NCI-H446 treated with DMSO at 0.1 percent for 48 hours (cell line): Measurements from ENCODE around the gene KCNJ10.
A peak's percentile ranks its signal among the peaks of the same experiment; 100 is the strongest.

ENCODE experiments used
- DNase-seq: peaks from one replicate; lab custom pipeline; 2025; lab: John Stamatoyannopoulos, UW

Gene KCNJ10

DNA sequence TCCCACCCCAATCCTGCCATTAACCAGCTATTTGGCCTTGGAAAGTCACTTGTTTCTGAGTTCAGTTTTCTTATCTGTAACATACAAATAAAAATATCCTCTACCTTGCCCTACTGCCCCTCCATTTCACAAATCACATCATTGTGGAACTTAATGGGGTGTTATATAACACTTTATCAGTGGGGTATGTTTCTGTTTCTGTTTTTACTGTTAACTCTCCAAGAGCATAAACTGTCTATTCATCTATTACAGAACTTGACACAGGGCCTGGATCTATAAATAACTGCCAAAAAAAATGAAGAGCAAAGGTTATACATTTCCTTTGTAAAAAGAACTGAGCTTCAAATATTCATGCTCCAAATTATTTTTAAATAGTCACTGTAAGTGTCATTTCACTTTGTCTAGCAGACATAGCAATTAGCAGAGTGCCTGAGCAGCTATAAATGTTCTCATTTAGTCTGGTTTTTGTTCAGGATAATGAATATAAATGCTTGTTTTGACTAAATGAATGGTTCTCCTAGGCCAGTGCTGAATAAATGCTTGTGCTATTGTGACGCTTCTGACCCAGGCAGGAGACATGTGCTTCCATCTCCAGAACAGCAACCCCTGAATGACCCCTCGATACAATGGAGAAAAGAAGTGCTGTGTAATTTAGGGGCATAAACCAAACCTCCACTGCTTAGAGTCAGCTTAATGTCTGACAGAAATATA, 45.6 kb downstream of the KCNJ10 start:
- DNase-seq = no peak

DNA sequence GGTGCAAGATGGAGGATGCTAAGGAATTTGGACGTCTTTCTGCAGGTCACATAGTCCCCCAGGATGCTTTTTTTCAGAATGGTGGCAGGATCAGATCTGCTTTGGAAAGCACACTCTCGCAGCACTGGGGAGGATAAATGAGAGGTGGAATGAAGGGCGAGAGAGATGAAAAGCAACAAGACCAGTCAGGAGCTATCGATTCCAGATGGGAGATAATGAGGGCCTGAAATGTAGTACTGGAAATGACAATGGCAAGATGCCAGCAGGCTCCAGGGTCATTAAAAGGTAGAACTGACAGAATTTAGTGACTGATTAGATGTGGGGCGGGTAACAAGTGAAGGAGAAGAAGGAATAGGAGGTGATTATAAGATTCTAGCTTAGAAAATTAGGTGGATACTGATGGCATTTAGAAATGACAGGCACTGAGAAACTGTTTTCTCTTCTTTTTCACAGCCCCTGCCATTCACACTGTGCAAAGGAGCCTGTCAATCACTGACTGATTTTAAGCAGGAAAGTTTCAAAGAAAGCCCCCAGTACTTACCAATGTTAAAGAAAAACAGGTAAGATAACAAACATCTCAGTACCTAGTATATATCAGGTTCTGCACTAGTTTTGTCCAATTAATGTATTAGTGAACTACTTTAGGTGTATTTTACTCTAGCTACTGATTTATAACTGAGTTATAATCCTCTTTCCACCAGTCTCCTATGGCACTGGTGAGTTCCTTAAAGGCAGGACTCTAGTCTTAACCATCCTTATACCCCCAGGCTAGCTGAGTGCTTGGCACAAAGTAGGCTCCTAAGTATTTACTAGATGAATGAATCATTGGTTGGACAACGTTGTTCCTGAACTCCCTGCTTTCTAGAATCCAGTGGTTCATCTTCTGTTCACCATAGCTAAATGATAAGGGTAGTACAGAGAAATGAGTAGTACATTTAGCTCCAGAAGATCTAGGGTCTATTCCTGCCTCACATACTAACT, 47.3 kb downstream of the KCNJ10 start:
- DNase-seq = no peak

DNA sequence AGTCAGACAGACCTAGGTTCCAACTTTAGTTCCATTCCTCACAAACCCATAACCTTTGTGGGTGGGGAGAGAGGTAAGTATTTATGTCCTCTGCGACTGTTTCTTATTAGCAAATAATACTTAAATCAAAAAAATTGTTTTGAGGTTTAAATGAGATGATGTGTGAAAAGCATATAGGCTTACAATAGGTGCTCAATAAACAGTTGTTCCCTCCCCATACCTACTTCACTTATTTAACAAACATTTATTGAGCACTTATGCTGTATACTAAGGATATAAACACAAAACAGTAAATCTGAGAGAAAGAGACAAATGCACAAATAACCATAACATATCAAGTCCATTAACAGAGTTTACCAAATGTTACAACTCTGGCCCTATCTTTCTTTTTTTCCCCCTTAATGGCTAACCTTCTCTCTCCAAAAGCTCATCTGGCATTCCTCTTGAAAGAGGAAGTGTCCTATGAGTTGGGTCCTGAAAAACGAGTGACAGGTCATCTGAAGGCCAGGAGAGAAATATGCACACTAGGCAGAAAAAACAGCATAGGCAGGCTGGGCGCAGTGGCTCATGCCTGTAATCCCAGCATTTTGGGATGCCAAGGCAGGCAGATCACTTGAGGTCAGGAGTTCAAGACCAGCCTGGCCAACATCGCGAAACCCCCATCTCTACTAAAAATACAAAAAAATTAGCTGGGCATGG, 48.4 kb downstream of the KCNJ10 start:
- no peak for DNase-seq

DNA sequence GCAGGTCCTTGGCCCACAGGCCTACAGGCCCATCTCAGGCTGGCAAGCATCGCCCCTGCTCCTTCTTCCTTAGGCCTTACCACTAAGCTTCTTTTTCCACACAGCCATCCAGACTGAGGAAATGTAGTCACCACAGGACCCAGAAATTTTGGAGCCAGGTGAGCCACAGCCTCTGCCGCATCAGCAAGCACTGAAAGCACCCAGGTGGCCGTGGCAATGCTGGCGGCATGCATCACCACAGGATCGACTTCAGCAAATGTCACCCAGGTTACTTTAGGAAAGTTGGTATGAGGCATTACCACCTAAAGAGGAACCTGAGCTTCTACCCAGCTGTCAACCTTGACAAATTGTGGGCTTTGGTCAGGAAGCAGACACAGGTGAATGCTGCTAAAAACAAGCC, 49.8 kb downstream of the KCNJ10 start:
- DNase-seq = no peak

DNA sequence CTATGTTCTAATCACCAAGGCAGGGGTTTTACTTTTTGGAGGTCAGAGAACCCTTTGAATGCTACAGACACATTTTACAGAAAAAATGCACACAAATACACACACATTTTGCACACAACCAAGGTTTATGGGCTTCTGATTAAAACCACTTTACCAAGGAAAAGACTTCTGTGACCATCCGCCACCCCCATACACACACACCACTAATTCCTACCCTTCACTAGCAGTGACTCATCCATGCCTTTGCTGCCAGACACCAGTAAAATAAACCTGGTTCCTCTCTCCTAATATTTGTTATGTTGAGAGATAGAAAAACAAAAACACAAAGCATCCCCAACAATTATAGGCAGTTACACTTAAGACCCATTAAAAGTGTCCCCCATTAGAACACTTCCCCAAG, 51.1 kb downstream of the KCNJ10 start:
- no peak for DNase-seq

DNA sequence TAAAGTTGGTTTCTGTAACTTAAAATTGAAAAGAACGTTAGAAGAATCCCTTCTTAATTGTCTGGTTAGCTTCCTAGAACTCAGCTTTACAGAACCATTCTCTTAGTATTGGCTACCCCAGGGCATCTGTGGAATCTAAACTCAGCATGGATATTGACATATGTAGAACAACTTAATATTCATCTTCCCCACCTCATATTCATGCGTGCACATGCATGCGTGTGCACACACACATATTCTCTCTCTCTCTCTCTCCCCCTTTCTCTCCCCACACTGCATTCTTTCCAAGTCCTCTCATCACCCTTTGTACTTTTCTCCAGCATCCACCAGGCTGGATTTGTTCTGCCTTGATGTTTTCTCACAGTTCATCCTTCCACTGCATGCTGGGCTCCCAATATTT, 51.6 kb downstream of the KCNJ10 start:
- DNase-seq = no peak

DNA sequence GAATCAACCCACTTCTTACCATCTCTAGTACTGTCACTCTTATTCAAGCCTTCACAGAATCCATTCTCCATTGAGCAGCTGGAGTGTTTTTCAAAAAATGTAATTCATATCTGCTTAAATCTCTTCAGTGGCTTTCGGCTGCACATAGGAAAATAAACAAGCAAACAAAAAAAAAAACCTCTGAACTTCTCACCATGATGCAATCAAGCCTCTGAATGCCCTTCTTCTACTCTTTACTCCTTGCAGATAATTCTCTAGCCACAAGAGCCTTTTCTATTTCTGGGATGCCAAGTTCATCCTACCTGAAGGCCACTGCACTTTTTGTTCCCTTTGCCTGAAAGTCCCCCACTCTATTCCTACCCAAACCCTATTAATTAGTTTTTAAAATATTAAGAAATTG, 52.4 kb downstream of the KCNJ10 start:
- DNase-seq = no peak

DNA sequence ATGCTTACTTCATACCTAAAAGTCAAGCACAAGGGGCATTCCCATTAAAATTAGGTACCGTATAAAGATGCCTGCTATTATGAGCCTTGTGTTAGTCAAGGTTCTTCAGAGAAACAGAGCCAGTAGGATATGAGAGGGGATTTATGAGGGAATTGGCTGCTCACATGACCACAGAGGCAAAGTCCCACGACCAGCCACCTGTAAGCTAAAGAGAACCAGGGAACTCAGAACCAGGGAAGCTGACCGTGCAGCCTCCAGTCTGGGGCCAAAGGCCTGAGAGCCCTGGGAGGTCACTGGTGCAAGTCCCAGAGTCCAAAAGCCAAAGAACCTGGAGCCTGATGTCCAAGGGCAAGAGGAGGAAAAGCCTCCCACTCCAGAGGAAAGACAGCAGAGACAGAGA, 58.2 kb downstream of the KCNJ10 start:
- DNase-seq = no peak

DNA sequence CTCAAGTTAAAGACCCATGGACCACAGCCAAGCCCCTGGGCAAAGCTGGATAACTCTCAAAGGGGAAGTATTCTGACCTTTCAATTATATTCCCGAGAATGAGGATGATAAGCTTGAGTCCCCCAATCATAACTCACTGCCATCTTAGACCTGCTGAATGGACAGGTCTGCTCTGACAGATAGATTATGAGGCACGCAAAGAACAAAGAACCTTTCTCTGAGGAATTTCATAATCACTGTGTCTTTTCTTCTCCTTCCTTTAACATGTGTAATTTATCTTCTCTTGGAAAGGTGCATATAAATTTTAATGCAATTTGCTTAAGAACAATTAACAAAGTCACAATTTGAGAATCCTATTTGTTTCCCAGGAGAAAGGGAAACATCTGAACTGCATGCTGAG, 60.2 kb downstream of the KCNJ10 start:
- no peak for DNase-seq

DNA sequence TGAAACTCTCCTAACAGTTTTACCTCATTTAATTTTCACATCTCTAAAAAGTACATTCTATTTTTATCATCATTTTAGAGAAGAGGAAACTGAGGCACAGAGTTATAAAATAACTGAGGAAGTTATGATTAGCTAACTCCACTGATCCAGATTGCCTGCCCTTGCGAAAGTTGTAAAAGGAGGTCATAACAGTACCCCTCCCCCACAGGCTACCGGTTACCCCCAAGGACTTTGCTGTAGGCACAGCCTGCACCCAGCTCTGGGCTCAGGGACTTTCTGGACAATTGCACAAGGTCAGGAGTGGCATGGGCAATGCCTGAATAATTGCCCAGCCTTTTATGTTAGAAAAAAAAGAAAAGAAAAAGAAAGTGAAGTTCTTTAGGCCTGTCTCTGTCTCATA, 60.9 kb downstream of the KCNJ10 start:
- DNase-seq = no peak

DNA sequence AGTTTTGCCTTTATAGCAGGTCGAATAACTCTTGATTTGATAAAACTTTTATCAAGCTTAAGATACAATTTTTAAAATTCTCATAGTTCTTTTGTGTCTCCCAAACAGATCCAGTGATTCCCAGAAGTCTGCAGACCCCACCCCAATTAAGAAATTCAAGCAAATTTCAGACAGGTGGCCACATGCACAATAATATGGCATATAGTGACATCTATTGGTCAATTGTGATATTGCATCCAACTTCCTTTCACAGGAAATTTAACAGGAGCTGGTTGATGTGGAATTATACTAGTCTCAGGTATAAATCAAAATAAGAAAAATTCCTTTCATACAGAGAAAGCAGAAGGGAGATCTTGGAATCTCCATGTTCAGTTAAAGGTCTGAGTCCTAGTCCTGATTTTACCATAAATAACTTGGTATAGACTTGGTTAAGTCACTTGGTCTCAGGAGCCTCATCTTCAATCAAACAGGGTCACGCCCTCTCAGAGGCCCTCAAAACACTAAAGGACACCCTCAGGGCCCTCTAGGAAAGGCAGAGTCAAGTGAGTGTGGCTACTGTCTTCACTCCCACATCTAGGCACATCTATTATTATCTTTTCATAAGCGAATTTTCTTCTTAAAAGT, 62.3 kb downstream of the KCNJ10 start:
- DNase-seq = no peak

DNA sequence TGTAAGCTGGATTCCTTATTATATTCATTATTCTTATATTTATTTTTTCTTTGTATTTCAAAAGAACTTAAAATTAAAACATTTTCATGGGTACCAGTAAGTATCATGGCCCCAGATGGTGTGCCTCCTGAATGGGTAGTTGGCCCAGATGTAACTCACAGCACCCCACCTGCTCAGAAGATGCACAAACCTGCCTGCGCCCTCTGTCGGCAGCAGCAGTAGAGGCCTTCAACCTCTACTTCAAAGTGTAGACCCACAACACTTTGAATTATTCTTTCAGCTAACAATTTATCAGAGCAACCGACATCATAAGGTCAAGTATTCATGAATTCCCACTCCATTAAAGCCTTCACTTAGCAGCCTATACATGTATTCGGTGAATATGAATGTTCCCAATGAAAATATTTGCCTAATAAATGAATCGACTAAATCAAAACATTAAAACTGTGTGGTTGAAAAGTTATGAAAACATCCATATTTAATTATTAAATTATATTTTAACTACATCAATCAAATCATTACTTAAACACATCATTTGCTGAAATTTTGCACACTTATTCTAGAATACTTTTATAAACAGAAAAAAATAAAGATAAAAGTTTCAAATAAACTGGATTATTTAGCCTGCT, 63.5 kb downstream of the KCNJ10 start:
- peak; percentile 20 for DNase-seq

DNA sequence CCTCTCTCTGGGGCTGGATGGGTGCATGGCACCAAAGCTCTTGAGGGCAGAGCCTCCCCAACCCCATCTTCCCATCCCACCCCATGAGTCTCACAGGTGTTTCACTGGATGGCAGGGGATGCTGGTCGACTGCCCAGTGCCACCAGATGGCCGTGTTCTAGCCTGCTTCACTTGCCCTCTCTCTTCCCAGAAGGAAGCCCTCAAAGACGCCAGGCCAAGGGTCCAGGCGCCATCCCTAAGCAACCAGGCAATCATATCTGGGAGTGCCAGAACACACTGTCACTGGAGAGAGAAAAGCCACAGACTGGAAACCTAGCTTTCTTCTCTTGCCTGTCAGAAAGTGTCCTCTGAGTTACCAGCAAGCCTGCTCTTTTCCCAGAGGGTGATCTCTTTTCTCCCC, 64.9 kb downstream of the KCNJ10 start:
- no peak for DNase-seq

DNA sequence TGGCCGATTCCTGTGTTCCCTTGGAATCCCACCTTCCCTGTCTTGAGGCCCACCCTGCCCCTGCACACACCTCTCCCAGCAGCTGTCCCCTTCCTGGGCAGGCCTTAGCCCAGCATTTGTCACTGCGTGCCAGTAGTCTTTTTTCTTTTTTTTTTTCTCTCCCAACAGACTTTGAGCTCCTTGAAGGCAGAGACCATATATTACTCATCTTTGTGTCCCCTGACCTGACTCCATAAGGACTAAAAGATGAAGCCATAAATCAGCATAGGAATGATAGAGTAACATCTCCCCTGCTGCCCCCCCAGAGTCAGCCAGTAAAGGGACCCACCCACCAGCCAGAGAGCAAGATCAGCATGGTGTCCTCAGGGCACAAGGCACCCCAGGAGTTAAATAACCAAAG, 65.5 kb downstream of the KCNJ10 start:
- no peak for DNase-seq

DNA sequence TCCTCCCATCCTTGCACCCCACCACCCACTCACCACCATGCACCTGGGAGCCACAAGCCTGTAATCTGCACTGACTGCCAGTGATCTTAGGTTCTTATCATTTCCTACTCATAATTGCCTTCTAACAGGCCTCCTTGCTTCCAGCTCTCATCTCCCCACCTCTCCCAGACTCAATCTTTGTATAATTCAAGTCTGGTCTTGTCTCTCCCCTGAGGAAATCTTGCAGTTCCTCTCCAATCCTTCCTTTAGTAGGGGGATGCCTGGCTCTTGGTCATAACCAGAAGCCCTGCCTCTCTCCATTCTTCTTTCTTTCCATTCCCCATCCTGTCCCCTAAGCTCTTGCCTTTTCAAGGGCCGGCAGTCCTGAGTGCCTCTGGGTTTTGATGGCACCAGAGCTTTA, 66.0 kb downstream of the KCNJ10 start:
- no peak for DNase-seq

DNA sequence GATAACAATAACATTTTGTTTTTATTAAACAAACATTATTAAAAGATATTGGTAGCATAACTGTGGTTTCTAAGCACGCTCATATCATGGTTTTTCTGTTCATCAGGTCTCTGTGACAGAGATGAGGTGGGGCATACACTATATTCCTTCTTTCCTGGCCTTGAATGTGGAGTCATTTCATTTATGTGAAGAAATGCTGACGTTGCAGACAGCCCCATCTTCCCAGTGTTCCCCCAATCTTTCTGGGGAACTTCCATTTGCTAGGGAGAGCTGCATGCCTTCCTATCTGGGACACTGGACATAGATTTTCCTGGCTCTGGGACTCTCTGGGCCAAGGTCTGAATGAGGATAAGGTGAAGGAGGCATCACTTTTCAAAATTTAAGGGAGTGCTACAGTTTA, 68.5 kb downstream of the KCNJ10 start:
- no peak for DNase-seq

DNA sequence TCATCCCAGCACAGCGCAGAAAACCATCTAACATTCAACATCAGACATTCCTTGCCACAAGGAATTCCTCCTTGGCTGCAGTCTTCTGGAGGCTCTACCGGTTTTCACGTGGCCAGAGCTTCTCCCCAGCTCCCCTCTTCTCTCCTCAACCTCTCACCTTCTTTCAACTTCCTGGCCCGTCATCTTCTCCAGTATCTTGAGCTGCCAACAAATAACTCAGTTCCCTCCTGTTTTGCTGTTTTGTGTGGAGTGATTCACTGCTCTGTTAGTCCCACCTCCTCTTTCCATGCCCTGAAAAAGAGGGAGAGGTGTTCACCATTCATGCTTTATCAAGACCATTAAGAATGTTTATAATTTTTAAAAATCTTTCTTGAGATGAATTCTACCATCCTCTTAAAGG, 70.8 kb downstream of the KCNJ10 start:
- DNase-seq = no peak

DNA sequence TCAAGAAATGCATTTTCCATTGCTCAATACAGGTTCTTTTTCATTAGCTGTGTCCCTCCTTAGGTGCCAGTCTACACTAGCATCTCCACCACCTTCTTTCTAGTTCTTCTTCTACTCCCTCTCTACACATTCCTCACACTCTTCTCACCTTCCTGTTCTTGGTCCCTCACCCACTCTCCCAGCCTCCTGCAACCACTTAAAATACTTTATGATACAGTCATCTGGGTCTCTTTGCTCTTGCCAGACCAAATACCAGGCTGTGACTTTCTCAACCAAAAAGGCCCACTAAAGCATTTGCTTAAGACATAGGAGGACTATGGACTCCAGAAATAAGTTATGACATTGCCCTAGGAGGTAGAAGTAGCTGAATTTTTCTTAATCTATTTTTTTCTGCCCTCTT, 73.3 kb downstream of the KCNJ10 start:
- no peak for DNase-seq

DNA sequence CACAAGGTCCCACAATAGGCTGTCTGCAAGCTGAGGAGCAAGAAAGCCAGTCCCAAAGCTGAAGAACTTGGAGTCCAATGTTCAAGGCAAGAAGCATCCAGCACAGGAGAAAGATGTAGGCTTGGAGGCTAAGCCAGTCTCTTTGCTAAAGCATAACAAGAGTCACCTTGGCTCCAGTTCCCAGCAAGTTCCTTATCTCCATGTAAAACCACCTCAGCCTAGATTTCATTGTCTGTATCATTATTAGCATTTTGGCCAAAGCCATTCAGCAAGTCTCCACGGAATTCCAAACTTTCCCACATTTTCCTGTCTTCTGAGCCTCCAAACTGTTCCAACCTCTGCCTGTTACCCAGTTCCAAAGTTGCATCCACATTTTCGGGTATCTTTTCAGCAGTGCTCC, 75.1 kb downstream of the KCNJ10 start:
- DNase-seq = no peak

DNA sequence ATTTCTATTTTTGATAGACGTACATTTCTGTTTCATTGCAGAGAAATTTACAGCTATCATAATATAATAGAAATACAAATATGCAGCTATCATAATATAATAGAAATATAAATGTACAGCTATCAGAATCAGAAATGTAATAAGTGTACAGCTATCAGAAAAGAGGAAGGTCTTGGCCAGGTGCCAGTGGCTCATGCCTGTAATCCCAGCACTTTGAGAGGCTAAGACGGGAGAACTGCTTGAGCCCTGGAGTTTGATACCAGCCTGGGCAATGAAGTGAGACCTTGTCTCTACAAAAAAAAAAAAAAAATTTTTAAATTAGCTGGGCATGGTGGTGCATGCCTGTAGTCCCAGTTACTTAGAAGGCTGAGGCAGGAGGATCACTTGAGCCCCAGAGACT, 76.0 kb downstream of the KCNJ10 start:
- DNase-seq = no peak

DNA sequence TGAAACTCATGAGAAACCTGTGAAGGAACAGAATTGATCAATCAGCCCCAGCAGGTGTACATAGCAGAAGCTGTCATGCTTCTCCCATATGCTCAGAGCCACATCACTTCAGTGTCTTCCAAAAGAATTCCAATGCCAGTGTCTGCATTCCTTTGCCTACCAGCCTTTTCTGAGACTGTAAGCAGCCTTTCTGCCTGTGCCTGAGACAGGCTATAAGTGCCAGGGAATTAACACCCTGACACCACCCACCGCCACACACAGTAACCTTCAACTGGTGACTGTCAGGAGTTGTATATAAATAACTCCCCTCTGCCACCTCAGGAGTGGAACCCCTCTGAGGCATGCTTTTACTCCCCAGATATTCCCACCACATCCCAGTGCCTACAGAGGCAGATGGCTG, 77.8 kb downstream of the KCNJ10 start:
- DNase-seq = no peak

DNA sequence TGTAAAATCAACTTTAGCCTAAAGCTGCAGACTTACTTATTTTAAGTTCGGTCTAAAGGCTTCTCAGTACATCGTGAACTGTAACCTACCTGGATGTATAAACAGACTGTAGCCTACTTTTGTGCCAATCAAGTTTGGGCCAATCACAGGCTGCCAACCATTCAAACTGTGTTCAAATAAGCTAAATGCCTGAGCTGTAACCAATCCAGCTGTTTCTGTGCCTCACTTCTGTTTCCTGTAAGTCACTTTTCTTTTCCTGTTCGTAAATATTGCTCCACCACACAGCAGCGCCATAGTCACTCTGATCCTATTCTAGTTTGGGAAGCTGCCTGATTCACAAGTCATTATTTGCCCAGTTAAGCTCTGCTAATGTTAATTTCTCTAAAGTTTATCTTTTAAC, 78.4 kb downstream of the KCNJ10 start:
- no peak for DNase-seq
